ENCODE measurements around the gene GDF7.

- no peak for TF ChIP-seq CTCF (conservative IDR thresholded peaks at IDR 0.05 in 1 of 2, IDR thresholded peaks at IDR 0.05 in 1 of 2; ENCODE audit: extremely low read depth in 1 of 2, insufficient read depth in 1 of 2, low read depth in 1 of 2, low read length in 2 of 2)
- no peak for TF ChIP-seq EZH2 (IDR thresholded peaks at IDR 0.05; ENCODE audit: borderline replicate concordance, low read length)
Observed at GRCh38 chr2:20669562-20670314, 2.8 kb downstream of the GDF7 start.
